ENCODE results near the gene CDH23. TPM values are rescaled to one million over a fixed set of nuclear protein-coding genes. Genes with fewer than 3 reads are reported as not detected.

The CDH23 gene
- total and polyA plus RNA-seq, 8 donors = 1.8 to 22.8 (median 3.0) TPM

DNA sequence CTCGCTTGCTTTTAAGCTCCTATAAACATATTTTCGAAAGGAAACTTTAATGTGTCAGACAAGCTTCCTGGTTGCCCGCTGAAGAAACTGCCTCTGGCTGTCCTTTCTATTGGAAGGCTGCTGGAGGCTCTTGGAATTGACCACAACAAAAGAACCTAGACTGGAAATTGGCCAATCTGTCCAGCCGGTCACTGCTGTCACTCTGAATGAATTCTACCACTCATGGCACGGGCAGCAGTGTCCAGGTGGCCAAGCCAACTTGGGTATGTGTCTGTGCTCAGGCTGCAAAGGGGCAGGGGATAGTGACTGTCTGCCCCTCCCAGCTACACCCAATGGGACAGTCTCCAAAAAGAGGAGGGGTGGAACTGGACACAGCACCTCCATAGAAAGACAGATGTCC, 57.6 kb downstream of the CDH23 start:
- TF ChIP-seq, protein P1, sequence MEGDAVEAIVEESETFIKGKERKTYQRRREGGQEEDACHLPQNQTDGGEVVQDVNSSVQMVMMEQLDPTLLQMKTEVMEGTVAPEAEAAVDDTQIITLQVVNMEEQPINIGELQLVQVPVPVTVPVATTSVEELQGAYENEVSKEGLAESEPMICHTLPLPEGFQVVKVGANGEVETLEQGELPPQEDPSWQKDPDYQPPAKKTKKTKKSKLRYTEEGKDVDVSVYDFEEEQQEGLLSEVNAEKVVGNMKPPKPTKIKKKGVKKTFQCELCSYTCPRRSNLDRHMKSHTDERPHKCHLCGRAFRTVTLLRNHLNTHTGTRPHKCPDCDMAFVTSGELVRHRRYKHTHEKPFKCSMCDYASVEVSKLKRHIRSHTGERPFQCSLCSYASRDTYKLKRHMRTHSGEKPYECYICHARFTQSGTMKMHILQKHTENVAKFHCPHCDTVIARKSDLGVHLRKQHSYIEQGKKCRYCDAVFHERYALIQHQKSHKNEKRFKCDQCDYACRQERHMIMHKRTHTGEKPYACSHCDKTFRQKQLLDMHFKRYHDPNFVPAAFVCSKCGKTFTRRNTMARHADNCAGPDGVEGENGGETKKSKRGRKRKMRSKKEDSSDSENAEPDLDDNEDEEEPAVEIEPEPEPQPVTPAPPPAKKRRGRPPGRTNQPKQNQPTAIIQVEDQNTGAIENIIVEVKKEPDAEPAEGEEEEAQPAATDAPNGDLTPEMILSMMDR (IDR thresholded peaks at IDR 0.05) = no peak
- Histone ChIP-seq H3K27ac (no peak overlapping the region), H3K36me3 (no peaks in the 10 kb centered on the region), H3K9me3 (no peaks in the 10 kb centered on the region), H3K4me1 (no peaks in the 10 kb centered on the region), H3K4me3 (no peak overlapping the region), H3K27me3 (peaks cover 0 to 6% of the 10 kb centered on the region in 2 donors)
- ATAC-seq (no peak), DNase-seq (no peak)
- intact Hi-C loops (cut with DNase I) = no loop called here

DNA sequence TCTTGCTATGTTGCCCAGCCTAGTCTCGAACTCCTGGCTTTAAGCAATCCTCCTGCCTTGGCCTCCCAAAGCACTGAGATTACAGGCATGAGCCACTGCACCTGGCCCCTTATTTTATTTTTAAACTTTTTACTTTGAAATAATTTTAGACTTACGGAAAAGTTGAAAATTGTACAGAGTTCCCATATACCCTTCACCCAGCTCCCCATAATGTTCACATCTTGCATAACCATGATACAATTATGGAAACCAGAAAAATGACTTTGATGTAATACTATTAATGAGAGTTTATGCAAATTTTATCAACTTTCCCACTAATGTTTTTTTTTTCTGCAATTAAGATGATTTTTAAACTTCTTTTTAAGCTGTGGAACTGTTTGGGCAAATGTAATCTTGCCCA, 58.3 kb downstream of the CDH23 start:
- intact Hi-C loops (cut with DNase I) = no loop called here
- Histone ChIP-seq H3K27ac (no peak overlapping the region), H3K9me3 (no peaks in the 10 kb centered on the region), H3K27me3 (peaks cover 0 to 6% of the 10 kb centered on the region in 2 donors), H3K36me3 (no peaks in the 10 kb centered on the region), H3K4me3 (no peak overlapping the region), H3K4me1 (no peaks in the 10 kb centered on the region)
- DNase-seq (no peak), ATAC-seq (no peak)
- TF ChIP-seq, protein P1 (IDR thresholded peaks at IDR 0.05) = no peak

DNA sequence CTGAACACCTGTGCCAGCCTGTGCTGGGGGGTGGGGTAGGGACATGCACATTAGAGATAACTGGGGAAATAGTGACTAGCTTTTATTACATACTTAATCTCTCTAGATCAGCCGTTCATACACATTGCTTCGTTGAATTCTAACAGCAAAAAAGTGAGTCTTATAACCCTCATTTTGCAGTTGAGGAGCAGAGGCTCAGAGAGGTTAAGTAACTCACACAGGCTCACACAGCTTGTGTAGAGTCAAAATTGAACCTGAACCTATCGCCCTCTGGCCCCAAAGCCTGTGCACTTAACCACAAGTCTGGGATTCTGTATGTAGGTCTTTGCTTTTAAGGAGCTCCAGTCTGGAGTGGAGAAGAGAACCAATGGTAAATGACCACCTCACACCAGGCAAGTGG, 59.9 kb downstream of the CDH23 start:
- Histone ChIP-seq H3K4me1 (no peaks in the 10 kb centered on the region), H3K27ac (no peak overlapping the region), H3K9me3 (no peaks in the 10 kb centered on the region), H3K27me3 (peaks cover 0 to 6% of the 10 kb centered on the region in 2 donors), H3K4me3 (no peak overlapping the region), H3K36me3 (no peaks in the 10 kb centered on the region)
- intact Hi-C loops (cut with DNase I) = no loop called here
- DNase-seq (no peak), ATAC-seq (no peak)
- TF ChIP-seq, protein P1 (IDR thresholded peaks at IDR 0.05) = no peak

DNA sequence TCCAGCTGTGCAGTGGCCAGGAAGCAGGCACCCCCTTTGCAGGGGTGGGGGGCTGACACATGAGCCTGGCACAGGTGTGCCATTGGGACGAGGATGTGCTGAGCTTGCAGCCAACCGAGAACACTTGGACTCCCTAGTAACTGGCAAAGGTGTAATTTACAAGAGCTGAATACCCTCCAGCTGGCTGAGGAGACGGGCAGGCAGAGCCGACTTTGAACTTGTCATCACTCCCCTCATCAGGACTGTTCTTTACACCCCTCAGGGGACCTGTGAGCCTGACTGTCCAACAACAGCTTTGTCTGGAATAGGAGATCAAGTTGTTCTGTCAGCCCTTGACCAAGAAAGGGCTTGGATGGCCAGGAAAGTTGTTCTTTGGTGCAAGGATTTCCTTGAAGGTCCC, 61.2 kb downstream of the CDH23 start:
- no peaks in the 10 kb centered on the region for H3K9me3 ChIP-seq
- H3K27me3 ChIP-seq = peaks cover 0 to 6% of the 10 kb centered on the region in 2 donors

DNA sequence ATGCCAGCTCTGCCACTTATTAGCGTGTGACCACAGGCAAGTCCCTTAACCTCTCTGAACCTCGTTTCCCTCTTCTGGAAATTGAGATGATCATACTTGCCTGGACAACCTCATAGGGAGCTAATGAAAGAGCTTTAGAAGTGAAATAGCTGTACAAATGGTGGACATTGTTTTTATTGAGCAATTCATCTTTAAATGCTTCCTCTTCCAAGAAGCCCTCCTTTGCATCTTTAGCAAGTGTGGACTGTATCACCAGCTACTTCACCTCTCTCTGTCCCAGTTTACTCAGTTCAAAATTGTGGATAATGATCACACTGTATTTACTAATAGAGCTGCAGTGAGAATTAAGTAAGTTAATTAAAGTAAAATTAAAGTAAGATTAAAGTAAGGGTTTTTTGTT, 61.7 kb downstream of the CDH23 start:
- TF ChIP-seq, protein P1 (IDR thresholded peaks at IDR 0.05) = no peak
- H3K27ac ChIP-seq = no peak overlapping the region
- H3K9me3 ChIP-seq = no peaks in the 10 kb centered on the region
- no peaks in the 10 kb centered on the region for H3K4me1 ChIP-seq
- H3K36me3 ChIP-seq = no peaks in the 10 kb centered on the region
- ATAC-seq (no peak), DNase-seq (no peak)
- no peak overlapping the region for H3K4me3 ChIP-seq
- intact Hi-C loops (cut with DNase I) = no loop called here
- peaks cover 0 to 6% of the 10 kb centered on the region in 2 donors for H3K27me3 ChIP-seq

More for the DNA sequence above, 61.2 kb downstream of the CDH23 start:
- TF ChIP-seq, protein P1 (IDR thresholded peaks at IDR 0.05) = no peak
- Histone ChIP-seq H3K36me3 (no peaks in the 10 kb centered on the region), H3K27ac (no peak overlapping the region), H3K4me1 (no peaks in the 10 kb centered on the region), H3K4me3 (no peak overlapping the region)
- ATAC-seq (no peak), DNase-seq (no peak)
- intact Hi-C loops (cut with DNase I) = no loop called here
